Mesenchymal stem cell (in vitro differentiated cells and primary cell): ENCODE measurements around the gene PYROXD2.

Source experiments
- DNase-seq: peaks from one replicate; pipeline ENCODE4 v3.0.0-alpha.2; 2013
- H2AFZ ChIP-seq: one replicate; pipeline ENCODE4 v1.6.1; 2013; ENCODE audit warnings: low read depth, mild to moderate bottlenecking, control low read depth, inconsistent platforms, low read length, moderate library complexity
- H2AK5ac ChIP-seq: 2 replicates; pipeline ENCODE4 v1.6.1; 2013; ENCODE audit warnings: low read length, moderate library complexity, mild to moderate bottlenecking, inconsistent platforms; ENCODE audit not compliant: severe bottlenecking
- H2BK120ac ChIP-seq: one replicate; pipeline ENCODE4 v1.6.1; 2013; ENCODE audit warnings: low read depth, mild to moderate bottlenecking, inconsistent platforms, low read length, moderate library complexity
- H2BK12ac ChIP-seq, 2 experiments: one replicate each; pipeline ENCODE4 v1.6.1; 2013; ENCODE audit warnings: inconsistent platforms in 2 of 2, low read length in 2 of 2, mild to moderate bottlenecking in 2 of 2, moderate library complexity in 2 of 2, control low read depth in 1 of 2
- H2BK15ac ChIP-seq: one replicate; pipeline ENCODE4 v1.6.1; 2013; ENCODE audit warnings: mild to moderate bottlenecking, low read depth, inconsistent platforms; ENCODE audit not compliant: poor library complexity, severe bottlenecking
- H2BK5ac ChIP-seq: 2 replicates; pipeline ENCODE4 v1.6.1; 2013; ENCODE audit warnings: low read depth, mild to moderate bottlenecking, low read length, control low read depth, inconsistent platforms; ENCODE audit not compliant: poor library complexity, severe bottlenecking
- H3K14ac ChIP-seq, 2 experiments: one replicate each; pipeline ENCODE4 v1.6.1; 2013; ENCODE audit warnings: inconsistent platforms in 2 of 2, low read length in 2 of 2, control low read depth in 1 of 2, mild to moderate bottlenecking in 1 of 2, moderate library complexity in 1 of 2
- H3K18ac ChIP-seq, 2 experiments: one replicate each; pipeline ENCODE4 v1.6.1; 2013; ENCODE audit warnings: inconsistent platforms in 2 of 2, low read length in 2 of 2, control low read depth in 1 of 2, low read depth in 1 of 2, mild to moderate bottlenecking in 1 of 2
- H3K23ac ChIP-seq, 2 experiments: one replicate each; pipeline ENCODE4 v1.6.1; 2013; ENCODE audit warnings: inconsistent platforms in 2 of 2, low read length in 2 of 2, mild to moderate bottlenecking in 2 of 2, moderate library complexity in 2 of 2, control low read depth in 1 of 2
- H3K27ac ChIP-seq: 2 replicates; pipeline ENCODE4 v1.5.1; 2013; ENCODE audit warnings: mild to moderate bottlenecking, moderate library complexity, low read length, control low read depth, inconsistent platforms; ENCODE audit not compliant: poor library complexity, severe bottlenecking
- H3K27me3 ChIP-seq, 2 experiments: 2 replicates each; pipeline versions ENCODE4 v1.6.1 to v1.7.0; 2013; ENCODE audit warnings: low read length in 2 of 2, mild to moderate bottlenecking in 2 of 2, moderate library complexity in 2 of 2, control low read depth in 1 of 2, inconsistent platforms in 1 of 2; ENCODE audit not compliant: control insufficient read depth in 1 of 2, insufficient read depth in 1 of 2
- H3K36me3 ChIP-seq, 2 experiments: 2 replicates each; pipeline versions ENCODE4 v1.6.1 to v1.7.0; 2013; ENCODE audit warnings: low read length in 2 of 2, control low read depth in 1 of 2, inconsistent platforms in 1 of 2, low read depth in 1 of 2, mild to moderate bottlenecking in 1 of 2; ENCODE audit not compliant: insufficient read depth in 2 of 2, control insufficient read depth in 1 of 2
- H3K4ac ChIP-seq, 2 experiments: one replicate each; pipeline ENCODE4 v1.6.1; 2013; ENCODE audit warnings: inconsistent platforms in 2 of 2, low read length in 2 of 2, mild to moderate bottlenecking in 2 of 2, moderate library complexity in 2 of 2, control low read depth in 1 of 2, low read depth in 1 of 2
- H3K4me1 ChIP-seq: 2 replicates; pipeline ENCODE4 v1.6.1; 2013; ENCODE audit warnings: low read depth, low read length, control low read depth; ENCODE audit not compliant: control insufficient read depth, insufficient read depth
- H3K4me2 ChIP-seq: 2 replicates; pipeline ENCODE4 v1.6.1; 2013; ENCODE audit warnings: low read length, mild to moderate bottlenecking, inconsistent platforms; ENCODE audit not compliant: poor library complexity, severe bottlenecking
- H3K4me3 ChIP-seq, 2 experiments: 2 replicates each; pipeline versions ENCODE4 v1.5.1 to v1.7.0; 2013; ENCODE audit warnings: low read length in 2 of 2, mild to moderate bottlenecking in 2 of 2, control low read depth in 1 of 2, low read depth in 1 of 2; ENCODE audit not compliant: insufficient read depth in 1 of 2
- H3K79me1 ChIP-seq: replicated peaks from 2 replicates; pipeline ENCODE4 v1.6.1; 2013; ENCODE audit warnings: mild to moderate bottlenecking, control low read depth, low read length, inconsistent platforms; ENCODE audit not compliant: poor library complexity, severe bottlenecking
- H3K9ac ChIP-seq: 2 replicates; pipeline ENCODE4 v1.7.0; 2013; ENCODE audit warnings: mild to moderate bottlenecking, low read length, moderate library complexity
- H3K9me3 ChIP-seq: 2 replicates; pipeline ENCODE4 v1.7.0; 2013; ENCODE audit warnings: mild to moderate bottlenecking, low read length; ENCODE audit not compliant: control insufficient read depth
- H4K8ac ChIP-seq: one replicate; pipeline ENCODE4 v1.6.1; 2013; ENCODE audit warnings: inconsistent platforms, mild to moderate bottlenecking, low read length, moderate library complexity
- H4K91ac ChIP-seq: one replicate; pipeline ENCODE4 v1.6.1; 2013; ENCODE audit warnings: mild to moderate bottlenecking, low read length, inconsistent platforms
- WGBS: methylation state at CpG from one replicate; pipeline ENCODE4 v1.1.7; 2013; ENCODE audit warnings: mixed read lengths; 5-methylcytosine and 5-hydroxymethylcytosine counted together

PYROXD2 gene

GRCh38 chr10:98351831-98352402 lies 63.1 kb downstream of the PYROXD2 start:
- Histone ChIP-seq H2BK15ac (no peak overlapping the region), H3K14ac (peak overlapping the region in 1 of 2 experiments; percentile 81), H2AFZ (no peak overlapping the region), H2AK5ac (no peak overlapping the region), H3K36me3 (no peaks in the 10 kb centered on the region), H3K4me3 (no peak overlapping the region), H3K4me1 (peaks cover 5% of the 10 kb centered on the region), H2BK12ac (peak overlapping the region in 1 of 2 experiments; percentile 83), H3K18ac (peak overlapping the region; percentile 77 to 88), H4K8ac (no peak overlapping the region), H3K9ac (peak overlapping the region; percentile 40), H3K23ac (no peak overlapping the region), H2BK120ac (no peak overlapping the region), H3K27ac (no peak overlapping the region), H3K79me1 (no peaks in the 10 kb centered on the region), H3K4me2 (no peak overlapping the region), H2BK5ac (no peak overlapping the region), H3K27me3 (peaks cover 28 to 43% of the 10 kb centered on the region in 2 experiments), H4K91ac (no peak overlapping the region), H3K4ac (no peak overlapping the region), H3K9me3 (peaks cover 16% of the 10 kb centered on the region)
- no peak for DNase-seq
- 69% methylated on average over 10 of the region's 11 CpGs for WGBS

- Histone ChIP-seq H3K4me2 (no peak overlapping the region), H2BK15ac (no peak overlapping the region), H2BK120ac (no peak overlapping the region), H3K79me1 (no peaks in the 10 kb centered on the region), H2AFZ (no peak overlapping the region), H4K8ac (no peak overlapping the region), H2BK12ac (peak overlapping the region; percentile 23 to 51), H3K9me3 (peaks cover 25% of the 10 kb centered on the region), H3K4me3 (peak overlapping the region in 1 of 2 experiments; percentile 7), H2AK5ac (no peak overlapping the region), H4K91ac (no peak overlapping the region), H3K14ac (no peak overlapping the region), H3K23ac (no peak overlapping the region), H3K18ac (peak overlapping the region; percentile 11 to 76), H3K4me1 (peaks cover 5% of the 10 kb centered on the region), H3K9ac (peak overlapping the region; percentile 55), H3K27ac (no peak overlapping the region), H3K4ac (no peak overlapping the region), H3K36me3 (no peaks in the 10 kb centered on the region), H2BK5ac (no peak overlapping the region), H3K27me3 (peaks cover 26 to 35% of the 10 kb centered on the region in 2 experiments)
- peak; percentile 95 for DNase-seq
- 4% methylated on average over 9 of the region's 9 CpGs for WGBS
Measured at GRCh38 chr10:98349508-98349922, 65.5 kb downstream of the PYROXD2 start.

- H3K4me2 ChIP-seq: no peak overlapping the region
- H3K4me3 ChIP-seq: peak overlapping the region in 1 of 2 experiments; percentile 28
- H4K8ac ChIP-seq: no peak overlapping the region
- no peak overlapping the region for H3K18ac ChIP-seq
- peaks cover 5% of the 10 kb centered on the region for H3K4me1 ChIP-seq
- H2BK12ac ChIP-seq: no peak overlapping the region
- no peak overlapping the region for H2AFZ ChIP-seq
- H3K14ac ChIP-seq: no peak overlapping the region
- no peaks in the 10 kb centered on the region for H3K36me3 ChIP-seq
- no peaks in the 10 kb centered on the region for H3K79me1 ChIP-seq
- peak overlapping the region; percentile 44 for H4K91ac ChIP-seq
- no peak overlapping the region for H3K23ac ChIP-seq
- no peak overlapping the region for H2BK120ac ChIP-seq
- no peak overlapping the region for H3K9ac ChIP-seq
- H2AK5ac ChIP-seq: no peak overlapping the region
- no peak overlapping the region for H3K4ac ChIP-seq
- no peak overlapping the region for H2BK5ac ChIP-seq
- H3K27me3 ChIP-seq: peaks cover 0 to 13% of the 10 kb centered on the region in 2 experiments
- H3K27ac ChIP-seq: no peak overlapping the region
- WGBS: 90% methylated on average over 6 of the region's 6 CpGs
- H3K9me3 ChIP-seq: peaks cover 25% of the 10 kb centered on the region
- no peak overlapping the region for H2BK15ac ChIP-seq
- no peak for DNase-seq
Measured at GRCh38 chr10:98346847-98347246, 68.1 kb downstream of the PYROXD2 start.

- Histone ChIP-seq H3K36me3 (no peaks in the 10 kb centered on the region), H3K14ac (no peak overlapping the region), H3K79me1 (no peaks in the 10 kb centered on the region), H3K4ac (peak overlapping the region in 1 of 2 experiments; percentile 8), H3K4me3 (no peak overlapping the region), H3K27me3 (peaks cover 0 to 3% of the 10 kb centered on the region in 2 experiments), H3K9ac (peak overlapping the region; percentile 35), H3K23ac (no peak overlapping the region), H2BK120ac (no peak overlapping the region), H2BK12ac (no peak overlapping the region), H3K4me2 (no peak overlapping the region), H4K8ac (no peak overlapping the region), H3K4me1 (peaks cover 5% of the 10 kb centered on the region), H3K9me3 (peaks cover 25% of the 10 kb centered on the region), H4K91ac (no peak overlapping the region), H2AK5ac (no peak overlapping the region), H3K18ac (peak overlapping the region in 1 of 2 experiments; percentile 74), H2AFZ (no peak overlapping the region), H2BK5ac (no peak overlapping the region), H2BK15ac (no peak overlapping the region), H3K27ac (no peak overlapping the region)
- WGBS: 12% methylated on average over 5 of the region's 6 CpGs
- DNase-seq: peak; percentile 93
Measured at GRCh38 chr10:98344589-98345038, 70.4 kb downstream of the PYROXD2 start.
